ENCODE measurements around the gene TBCC. TPM values are rescaled to one million over a fixed set of nuclear protein-coding genes. Genes with fewer than 3 reads are reported as not detected.
A peak's percentile ranks its signal among the peaks of the same experiment; 100 is the strongest.

TBCC gene, protein sequence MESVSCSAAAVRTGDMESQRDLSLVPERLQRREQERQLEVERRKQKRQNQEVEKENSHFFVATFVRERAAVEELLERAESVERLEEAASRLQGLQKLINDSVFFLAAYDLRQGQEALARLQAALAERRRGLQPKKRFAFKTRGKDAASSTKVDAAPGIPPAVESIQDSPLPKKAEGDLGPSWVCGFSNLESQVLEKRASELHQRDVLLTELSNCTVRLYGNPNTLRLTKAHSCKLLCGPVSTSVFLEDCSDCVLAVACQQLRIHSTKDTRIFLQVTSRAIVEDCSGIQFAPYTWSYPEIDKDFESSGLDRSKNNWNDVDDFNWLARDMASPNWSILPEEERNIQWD
- polyA plus RNA-seq (ENCODE audit: insufficient read length in 4 of 4): 10 to 100 TPM; 19.8 to 26.7 (median 23.9) TPM

GRCh38 chr6:42745640-42746462, at the start of gene TBCC:
TBCC (minus strand) TSS chr6:42746103; CDS start chr6:42746073, 30 bp downstream.
- peak; percentile 94 to 97 (median 96) for DNase-seq (ENCODE audit: low read depth in 4 of 4, low spot score in 2 of 4)

GRCh38 chr6:42795651-42796050, 49.7 kb upstream of the TBCC start:
- DNase-seq (ENCODE audit: low read depth in 4 of 4, low spot score in 2 of 4): no peak

DNA sequence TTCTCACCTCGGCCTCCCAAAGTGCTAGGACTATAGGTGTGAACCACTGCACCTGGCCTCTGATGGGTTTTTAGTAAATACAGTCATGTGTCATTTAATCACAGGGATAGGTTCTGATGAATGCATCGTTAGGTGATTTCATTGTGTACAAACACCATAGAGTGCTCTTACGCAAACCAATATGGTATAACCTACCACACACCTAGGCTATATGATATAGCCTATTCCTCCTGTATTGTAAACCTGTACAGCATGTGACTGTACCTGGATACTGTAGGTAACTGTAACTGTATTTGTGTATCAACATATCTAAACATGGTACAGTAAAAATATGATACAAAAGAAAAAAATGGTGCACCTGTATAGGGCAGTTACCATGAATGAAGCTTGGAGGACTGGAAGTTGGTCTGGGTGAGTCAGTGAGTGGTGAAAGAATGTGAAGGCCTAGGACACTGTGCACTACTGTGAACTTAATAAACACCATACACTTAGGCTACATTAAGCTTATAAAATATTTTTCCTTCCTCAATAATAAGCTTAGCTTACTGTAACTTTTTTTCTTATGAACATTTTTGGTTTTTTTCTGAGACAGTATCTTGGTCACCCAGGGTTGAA, 45.9 kb upstream of the TBCC start:
- no peak for DNase-seq (ENCODE audit: low read depth in 4 of 4, low spot score in 2 of 4)

GRCh38 chr6:42790549-42791181, 44.8 kb upstream of the TBCC start:
- no peak for DNase-seq (ENCODE audit: low read depth in 4 of 4, low spot score in 2 of 4)

- DNase-seq (ENCODE audit: low read depth in 4 of 4, low spot score in 2 of 4): no peak
These were observed 42.8 kb upstream of the TBCC start for GRCh38 chr6:42788671-42789070.

GRCh38 chr6:42787063-42787472, 41.2 kb upstream of the TBCC start:
- DNase-seq (ENCODE audit: low read depth in 4 of 4, low spot score in 2 of 4): no peak

DNA sequence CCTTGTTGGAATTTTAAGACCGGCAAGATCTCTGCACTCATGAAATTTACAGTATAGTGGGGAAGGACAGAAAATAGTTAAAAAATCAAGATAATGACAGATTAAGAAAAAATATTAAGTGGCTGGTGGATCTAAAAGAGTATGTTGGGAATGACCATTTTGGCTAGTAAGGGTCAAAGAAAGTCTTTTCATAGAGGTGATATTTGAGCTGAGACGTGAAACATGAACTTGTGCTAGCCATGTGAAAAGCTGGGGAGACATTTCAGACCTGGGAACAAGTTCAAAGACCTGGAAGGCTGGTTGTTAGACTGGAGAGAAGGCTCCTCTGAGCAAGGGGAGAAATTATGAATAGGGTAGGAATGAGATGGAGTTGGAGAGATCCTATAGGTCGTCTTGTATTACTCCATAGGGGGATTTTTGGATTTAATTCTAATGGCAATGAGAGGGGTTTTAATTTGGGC, 40.7 kb upstream of the TBCC start:
- DNase-seq (ENCODE audit: low read depth in 4 of 4, low spot score in 2 of 4): no peak

DNA sequence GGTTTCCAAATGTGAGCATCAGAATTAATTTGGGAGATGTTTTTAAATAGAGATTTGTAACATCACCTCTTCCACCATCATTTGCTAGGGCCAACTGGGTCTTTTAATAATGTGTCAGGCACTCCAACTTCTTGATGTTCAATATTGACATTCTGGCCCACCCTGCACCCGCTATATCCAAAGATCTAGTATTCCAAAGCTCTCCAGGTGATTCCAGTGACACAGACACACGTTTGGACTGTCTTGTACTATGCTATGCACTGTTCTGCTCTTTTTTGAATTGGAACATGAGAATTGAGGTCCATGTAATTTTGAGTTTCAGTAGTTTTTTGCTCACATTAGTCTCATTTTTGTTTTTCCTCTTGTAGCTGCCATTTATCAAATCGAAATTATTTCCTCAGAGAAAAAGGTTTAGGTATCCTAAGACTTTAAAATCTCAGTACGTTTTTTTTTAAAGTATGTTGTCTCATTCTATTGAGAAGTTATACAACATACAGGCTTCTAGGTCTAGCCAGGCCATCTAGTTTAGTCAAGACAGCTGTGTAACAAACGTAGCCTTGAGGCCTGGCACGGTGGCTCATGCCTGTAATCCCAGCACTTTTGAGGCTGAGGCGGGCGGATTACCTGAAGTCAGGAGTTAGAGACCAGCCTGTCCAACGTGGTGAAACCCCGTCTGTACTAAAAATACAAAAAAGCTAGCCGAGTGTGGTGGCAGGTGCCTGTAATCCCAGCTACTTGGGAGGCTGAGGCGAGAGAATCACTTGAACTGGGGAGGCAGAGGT, 39.0 kb upstream of the TBCC start:
- DNase-seq (ENCODE audit: low read depth in 4 of 4, low spot score in 2 of 4): no peak

- DNase-seq (ENCODE audit: low read depth in 4 of 4, low spot score in 2 of 4): peak in 1 of 4 donors; percentile 65
These were observed 38.2 kb upstream of the TBCC start for GRCh38 chr6:42783876-42784642.

DNA sequence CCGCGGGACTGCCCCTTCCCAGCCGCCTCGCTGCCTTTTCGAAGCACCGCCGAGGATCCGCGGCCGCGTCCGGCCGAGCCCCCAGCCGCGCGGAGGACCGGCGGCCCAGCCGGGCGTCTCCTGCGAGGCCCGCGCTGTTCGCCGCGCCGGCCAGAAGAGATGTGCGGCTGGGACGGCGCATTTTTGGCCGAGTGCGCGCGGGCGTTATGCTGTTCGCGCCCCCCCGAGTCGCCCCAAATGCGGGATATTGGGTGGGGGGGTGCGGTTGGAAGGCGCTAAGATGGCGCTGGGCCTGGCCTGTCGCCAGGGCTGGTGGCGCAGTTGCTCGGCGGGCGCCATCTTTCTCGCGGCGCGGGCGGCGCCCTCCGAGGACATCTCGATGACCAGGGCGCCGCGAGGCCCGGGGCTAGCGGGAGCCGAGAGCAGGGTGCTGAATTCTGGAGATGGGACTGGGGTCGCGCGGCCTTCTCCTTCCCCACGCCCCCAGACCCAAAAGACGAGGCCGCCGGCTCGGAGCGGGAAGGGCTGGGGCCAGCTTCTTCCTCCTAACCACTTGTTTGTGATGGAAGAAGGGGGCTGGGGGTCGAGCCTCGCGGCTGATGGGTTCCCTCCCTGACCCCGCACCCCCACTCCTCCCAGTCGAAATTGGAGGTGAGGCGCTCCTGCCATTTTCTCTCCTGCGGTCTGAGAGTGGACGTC, 37.4 kb upstream of the TBCC start:
- peak in 2 of 4 donors; percentile 62 to 68 for DNase-seq (ENCODE audit: low read depth in 4 of 4, low spot score in 2 of 4)

DNA sequence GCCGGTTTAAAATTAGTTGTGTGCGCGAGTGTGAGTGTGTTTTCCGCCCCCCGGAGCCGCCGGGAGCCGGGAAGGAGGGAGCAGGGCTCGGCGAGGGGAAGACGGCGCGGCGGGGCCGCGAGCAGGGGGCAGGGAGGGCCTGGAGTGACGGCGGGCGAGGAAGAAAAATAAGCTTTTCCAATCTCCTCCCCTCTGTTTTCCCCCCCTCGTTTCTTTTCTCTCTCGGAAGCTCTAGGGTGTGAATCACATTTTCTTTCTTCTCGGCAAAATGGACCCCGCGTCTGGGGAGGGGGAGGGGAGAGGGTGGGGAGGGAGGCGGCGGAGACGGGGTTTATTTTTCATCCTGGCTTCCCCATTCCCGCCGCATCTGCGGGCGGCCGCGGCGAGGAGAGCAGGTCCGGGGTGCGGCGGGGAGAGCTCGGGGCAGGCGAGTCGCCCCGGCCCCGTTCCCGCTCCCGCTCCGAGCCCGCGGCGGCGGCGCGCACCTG, 36.8 kb upstream of the TBCC start:
- peak in 1 of 4 donors; percentile 58 for DNase-seq (ENCODE audit: low read depth in 4 of 4, low spot score in 2 of 4)

GRCh38 chr6:42781796-42782688, 36.1 kb upstream of the TBCC start, which contains the start of gene BICRAL:
BICRAL (plus strand) TSS chr6:42782052; CDS start chr6:42822023, 39,971 bp downstream.
- peak in 3 of 4 donors; percentile 74 to 88 (median 80) for DNase-seq (ENCODE audit: low read depth in 4 of 4, low spot score in 2 of 4)

GRCh38 chr6:42781546-42781795, 35.6 kb upstream of the TBCC start:
- DNase-seq (ENCODE audit: low read depth in 4 of 4, low spot score in 2 of 4): no peak

DNA sequence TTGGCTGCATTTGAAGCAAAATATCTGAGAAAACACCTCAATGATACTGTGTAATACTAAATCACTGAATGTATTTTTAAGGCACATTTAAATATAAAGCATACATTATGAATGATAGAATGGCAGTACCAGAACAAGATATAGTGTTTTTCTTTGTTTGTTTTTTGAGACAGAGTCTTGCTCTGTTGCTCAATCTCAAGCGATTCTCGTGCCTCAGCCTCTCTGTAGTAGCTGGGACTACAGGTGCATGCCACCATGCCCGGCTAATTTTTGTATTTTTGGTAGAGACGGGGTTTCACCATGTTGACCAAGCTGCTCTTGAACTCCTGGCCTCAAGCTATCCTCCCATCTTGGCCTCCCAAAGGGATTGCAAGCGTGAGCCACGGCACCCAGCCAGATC, 33.6 kb upstream of the TBCC start:
- DNase-seq (ENCODE audit: low read depth in 4 of 4, low spot score in 2 of 4): no peak

- DNase-seq (ENCODE audit: low read depth in 4 of 4, low spot score in 2 of 4): no peak
These were observed 32.2 kb upstream of the TBCC start for GRCh38 chr6:42778122-42778521.

DNA sequence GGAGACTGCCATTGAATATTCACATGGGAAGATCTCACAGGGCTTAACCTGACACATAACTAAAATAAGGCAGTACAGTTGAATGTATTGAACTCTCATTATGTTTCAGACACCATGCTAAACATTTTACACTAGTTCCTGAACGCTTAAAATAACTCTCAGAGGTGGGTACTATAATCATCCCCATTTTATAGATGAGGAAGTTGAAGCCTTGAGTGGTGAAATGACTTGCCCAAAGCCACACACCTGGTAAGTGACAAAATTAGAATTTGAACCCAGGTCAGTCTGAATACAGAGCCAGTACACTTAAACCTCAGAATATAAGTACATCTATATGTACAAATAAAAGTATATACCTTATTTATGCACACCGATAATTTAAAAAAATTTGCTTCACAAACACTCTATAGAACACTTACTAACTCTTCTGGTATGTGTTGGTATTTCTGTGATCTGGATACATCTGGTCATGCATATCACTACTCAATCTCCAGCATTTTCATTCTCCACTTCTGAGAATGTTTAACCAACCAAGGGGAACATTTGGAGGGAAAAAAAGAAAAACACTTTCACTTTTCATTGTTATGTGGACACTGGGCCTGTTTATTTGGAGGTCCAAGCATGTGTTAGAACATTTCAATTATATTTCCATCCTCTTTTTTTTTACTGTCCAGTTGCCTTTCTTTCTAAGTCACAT, 31.4 kb upstream of the TBCC start:
- DNase-seq (ENCODE audit: low read depth in 4 of 4, low spot score in 2 of 4): no peak

Measured in left renal cortex interstitium (tissue), 4 donors.